Left kidney (tissue), 2 donors: ENCODE data around the gene CRISPLD2. TPM values are rescaled to one million over a fixed set of nuclear protein-coding genes. Genes with fewer than 3 reads are reported as not detected.
"Not testable (repeated sequence)": the region's sequence is repeated elsewhere in the genome, so short reads cannot be mapped to it uniquely, and the experiment has no call there.

Experiments
- DNase-seq: peaks from one replicate; pipeline ENCODE4 v3.0.0-alpha.2; 2013
- polyA plus RNA-seq: library from polyadenylated mRNA; unstranded; fragments of 120-200 nt; gene quantifications from one replicate; pipeline ENCODE4 v1.2.1, GENCODE V29; 2013; ENCODE audit not compliant: insufficient read length

Gene CRISPLD2
- polyA plus RNA-seq, 1 donor: 6.1 TPM

DNA sequence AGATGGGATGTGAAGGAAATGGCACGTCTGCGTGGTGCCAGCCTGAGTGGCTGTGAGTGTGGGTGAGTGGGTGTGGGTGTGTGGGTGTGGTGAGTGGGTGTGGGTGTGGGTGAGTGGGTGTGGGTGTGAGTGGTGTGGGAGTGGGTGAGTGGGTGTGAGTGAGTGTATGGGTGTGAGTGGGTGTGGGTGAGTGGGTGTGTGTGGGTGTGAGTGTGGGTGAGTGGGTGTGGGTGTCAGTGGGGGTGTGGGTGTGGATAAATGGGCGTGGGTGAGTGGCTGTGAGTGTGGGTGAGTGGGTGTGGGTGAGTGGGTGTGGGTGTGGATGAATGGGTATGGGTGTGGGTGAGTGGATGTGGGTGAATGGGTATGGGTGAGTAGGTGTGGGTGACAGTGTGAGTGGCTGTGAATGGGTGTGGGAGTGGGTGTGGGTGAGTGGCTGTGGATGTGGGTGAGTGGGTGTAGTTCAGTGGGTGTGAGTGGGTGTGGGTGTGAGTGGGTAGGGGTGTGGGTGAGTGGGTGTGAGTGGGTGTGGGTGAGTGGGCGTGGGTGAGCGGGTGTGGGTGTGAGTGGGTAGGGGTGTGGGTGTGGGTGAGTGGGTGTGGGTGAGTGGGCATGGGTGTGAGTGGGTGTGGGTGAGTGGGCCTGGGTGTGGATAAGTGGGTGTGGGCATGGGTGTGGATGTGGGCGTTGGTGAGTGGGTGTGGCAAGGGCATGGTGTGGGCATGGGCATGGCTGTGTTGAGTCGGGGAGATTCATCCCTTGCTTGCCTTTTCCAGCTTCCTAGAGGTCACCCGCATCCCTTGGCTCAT is 110.7 kb downstream of the CRISPLD2 start:
- no peak for DNase-seq

DNA sequence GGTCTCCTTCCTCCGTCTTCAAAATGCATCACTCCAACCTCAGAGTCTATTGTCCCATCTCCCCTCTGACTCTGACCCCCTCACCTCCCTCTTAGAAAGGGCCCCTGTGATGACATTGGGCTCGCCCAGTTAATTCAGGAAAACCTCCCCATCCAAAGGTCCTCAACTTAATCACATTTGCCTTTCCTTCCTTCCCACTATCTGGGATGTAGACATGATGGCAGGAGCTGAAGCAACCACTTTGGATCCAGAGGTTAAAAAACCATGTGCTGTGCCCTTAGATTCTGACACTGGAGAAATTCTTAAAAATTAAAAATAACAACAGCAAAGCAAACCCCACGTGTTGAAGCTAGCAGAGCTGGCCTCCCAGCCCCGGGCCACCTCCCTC is 111.3 kb downstream of the CRISPLD2 start:
- DNase-seq: no peak

GRCh38 chr16:84931506-84931905 is 111.7 kb downstream of the CRISPLD2 start:
- DNase-seq: no peak

- DNase-seq: no peak
Observed at GRCh38 chr16:84932681-84933080, 112.9 kb downstream of the CRISPLD2 start.

DNA sequence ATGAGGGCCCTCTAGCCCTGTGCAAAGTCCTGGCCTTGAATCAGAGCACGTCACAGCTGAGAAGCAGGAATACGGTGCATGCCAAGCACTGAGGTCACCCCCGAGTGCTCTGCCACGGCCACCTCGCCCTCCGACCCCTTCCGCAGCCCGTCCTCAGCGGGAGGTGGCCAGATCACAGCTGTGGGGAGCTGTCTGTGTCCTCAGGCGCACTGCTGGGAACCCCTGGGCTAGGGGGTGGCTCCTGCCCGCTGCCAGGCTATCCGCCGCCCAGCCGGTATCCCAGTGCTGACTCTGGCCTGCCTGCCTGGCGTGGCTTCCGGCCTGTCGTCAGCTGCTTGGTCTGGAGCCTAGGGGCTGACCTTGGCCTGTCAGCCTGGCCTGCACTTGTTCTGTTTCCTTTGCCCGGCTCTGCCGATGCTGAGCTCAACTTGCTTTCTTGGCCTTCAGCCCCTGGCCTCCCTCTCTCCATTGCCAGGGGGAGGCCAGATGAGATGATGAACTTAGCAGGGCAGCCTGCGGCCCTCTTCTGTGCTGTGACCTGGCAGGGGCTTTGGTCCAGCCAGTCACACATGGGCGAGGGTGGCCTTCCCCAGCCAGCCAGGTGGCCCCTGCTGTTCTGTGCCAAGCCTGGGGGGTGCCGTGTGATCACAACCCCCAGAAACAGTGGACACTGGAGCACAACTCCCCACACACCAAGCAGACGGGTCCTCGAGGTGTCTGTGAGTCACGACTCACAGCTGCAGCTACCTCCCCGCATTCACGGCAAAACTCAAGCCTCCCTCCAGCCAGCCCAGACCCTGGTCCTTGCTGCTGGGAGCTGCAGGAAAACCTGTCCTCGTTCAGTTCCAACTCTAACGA is 114.2 kb downstream of the CRISPLD2 start:
- DNase-seq: no peak

DNA sequence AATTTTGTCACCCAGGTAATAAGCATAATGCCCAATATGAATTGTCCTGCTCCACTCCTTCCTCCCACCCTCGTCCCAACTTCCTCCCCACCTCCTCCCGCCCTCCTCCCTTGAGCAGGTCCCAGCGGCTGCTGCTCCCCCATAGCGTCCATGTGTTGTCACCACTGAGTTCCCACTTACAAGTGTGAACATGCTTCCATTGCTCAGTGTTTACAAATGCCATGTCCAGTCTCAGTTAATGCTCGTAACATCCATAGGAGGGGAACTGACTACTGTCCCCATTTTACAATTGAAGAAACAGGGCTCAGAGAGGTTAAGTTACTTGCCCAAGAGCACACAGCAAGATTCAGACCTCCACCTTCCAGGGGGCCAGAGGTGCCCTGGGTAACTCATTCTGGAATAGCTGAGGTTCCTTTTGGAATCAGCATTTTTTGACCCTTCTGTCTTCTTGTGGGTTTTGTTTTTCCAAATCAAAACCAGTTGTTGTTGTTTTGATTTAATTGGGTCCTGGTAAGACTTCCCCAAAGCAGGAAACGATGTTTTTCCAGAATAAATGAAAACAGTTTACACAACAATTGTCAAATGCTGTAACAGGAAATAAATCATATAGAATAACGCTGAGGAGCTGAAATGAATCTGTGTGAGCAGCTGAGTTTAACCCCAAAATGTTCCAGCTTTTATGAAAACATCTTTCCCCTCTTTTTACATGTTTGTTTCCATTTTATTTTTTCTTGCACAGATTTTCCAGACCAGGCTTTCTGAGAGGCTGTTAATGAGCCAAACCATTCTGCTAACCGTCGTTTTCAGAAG is 117.6 kb downstream of the CRISPLD2 start:
- no peak for DNase-seq

GRCh38 chr16:84938616-84939015 is 118.8 kb downstream of the CRISPLD2 start:
- not testable (repeated sequence) for DNase-seq

GRCh38 chr16:84940670-84941551 is 121.1 kb downstream of the CRISPLD2 start:
- no peak for DNase-seq

GRCh38 chr16:84941921-84942320 is 122.1 kb downstream of the CRISPLD2 start:
- no peak for DNase-seq

DNA sequence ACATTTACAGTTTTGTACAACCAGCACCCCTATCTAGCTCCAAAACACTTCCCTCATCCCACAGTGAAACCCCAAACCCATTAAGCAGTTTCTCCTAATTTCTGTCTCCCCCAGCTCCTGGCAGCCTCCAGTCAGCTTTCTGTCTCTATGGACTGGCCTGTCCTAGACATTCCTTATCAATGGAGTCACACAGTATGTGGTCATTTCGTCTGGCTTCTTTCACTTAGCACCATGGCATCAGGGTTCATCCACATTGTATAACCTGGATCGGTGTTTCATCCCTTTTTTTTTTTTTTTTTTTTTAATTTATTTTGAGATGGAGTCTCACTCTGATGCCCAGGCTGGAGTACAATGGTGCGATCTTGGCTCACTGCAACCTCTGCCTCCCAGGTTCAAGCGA is 123.0 kb downstream of the CRISPLD2 start:
- DNase-seq: no peak

DNA sequence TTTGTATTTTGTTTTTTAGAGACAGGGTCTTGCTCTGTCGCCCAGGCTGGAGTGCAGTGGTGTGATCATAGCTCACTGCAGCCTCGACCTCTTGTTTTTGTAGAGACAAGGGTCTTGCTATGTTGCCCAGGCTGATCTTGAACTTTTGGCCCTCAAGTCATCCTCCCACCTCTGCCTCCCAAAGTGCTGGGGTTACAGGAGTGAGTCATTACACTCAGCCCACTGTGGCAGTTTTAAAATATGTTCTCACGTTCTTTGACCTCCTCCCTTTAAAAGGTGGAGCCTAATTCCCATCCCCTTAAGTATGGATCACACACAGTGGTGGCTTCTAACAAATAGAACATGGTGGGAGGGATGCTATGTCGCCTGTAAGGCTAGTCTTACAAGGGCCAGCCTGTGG is 123.8 kb downstream of the CRISPLD2 start:
- DNase-seq: no peak

GRCh38 chr16:84947022-84947421 is 127.2 kb downstream of the CRISPLD2 start:
- DNase-seq: no peak

DNA sequence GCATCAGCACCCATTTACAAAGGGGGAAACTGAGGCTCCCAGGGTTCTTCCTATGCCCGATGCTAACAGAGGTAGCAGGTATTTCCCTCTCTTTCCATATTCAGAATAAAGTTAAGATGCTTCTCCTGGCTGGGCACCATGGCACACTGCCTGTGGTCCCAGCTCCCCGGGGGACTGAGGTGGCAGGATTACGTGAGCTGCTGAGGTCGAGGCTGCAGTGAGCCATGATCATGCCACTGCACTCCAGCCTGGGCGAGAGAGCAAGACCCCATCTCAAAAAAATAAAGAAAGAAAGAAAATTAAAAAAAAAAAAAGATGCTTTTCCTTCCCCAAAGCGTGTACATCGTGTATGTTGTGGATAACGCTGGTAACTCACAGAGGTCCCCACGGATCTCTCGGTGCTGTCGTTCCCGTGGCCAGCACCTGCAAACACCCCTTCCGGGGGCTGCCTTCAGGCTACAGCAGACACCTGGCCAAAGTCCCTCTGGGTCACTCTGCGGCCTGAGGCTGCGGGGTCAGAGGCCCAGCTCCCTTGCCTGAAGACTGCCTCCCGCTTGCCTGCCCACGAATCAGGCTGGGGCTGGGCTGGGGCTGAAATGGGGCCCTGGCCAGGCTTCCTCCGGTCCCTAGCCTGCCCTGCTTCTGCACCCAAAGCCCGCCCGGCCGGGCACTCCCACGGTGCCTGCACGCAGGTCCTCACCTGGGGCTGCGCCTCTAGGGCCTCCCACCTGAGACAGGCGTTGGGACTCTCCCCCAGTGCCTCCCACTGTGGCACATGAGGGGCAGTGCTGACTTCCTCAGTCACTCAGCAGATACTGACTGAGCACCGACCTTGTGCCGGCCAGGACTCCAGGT is 128.4 kb downstream of the CRISPLD2 start:
- DNase-seq: no peak

- no peak for DNase-seq
Observed at GRCh38 chr16:84948851-84949610, 129.2 kb downstream of the CRISPLD2 start.

DNA sequence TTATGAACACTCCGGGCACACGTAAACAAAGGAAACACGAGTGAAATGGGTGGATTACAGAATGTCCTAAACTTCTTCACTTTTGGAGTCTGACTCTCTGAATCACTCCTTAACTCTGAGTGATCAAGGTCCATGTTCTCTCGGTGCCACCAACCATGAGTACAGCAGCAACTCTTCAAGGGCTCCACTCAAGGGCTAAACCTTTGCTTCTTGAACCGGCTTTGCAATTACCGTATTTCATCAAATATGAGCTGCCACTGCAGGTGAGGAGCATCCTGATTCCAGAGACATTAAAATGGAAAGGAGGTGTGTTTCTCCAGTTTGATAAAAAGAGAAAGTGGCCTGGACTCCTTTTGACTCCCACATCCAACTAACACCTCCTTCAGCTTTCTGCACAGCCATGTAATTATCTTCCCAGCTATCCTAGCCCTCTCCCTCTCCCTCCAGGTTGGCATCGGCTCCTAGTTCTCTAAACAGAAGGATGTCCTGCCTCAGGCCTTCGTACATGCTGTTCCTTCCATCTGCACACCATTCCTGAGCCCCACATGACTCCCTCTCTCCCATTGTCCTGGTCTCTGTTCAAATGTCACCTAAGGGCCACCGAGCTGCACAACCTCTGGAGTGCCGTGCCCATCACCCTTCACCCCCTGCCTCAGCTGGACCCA is 130.1 kb downstream of the CRISPLD2 start:
- no peak for DNase-seq

DNA sequence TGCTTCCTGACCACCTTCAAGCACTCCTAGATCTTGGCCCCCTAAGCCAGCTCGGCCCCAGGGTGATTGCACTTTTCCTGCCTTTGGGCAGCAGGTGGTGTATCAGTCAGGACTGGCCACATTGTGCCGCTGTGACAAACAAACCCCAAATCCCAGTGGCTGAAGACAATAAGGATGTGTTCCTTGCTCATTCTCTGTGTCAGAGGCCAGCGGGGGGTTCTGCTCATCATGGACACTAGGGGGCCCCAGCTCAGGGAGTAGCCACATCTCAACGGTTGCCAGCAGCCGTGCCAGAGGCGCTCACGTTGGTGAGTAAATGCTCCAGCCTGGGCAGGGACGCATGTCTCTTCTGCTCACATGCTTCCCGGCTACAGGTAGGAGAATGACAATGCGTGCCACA is 131.1 kb downstream of the CRISPLD2 start:
- DNase-seq: no peak

DNA sequence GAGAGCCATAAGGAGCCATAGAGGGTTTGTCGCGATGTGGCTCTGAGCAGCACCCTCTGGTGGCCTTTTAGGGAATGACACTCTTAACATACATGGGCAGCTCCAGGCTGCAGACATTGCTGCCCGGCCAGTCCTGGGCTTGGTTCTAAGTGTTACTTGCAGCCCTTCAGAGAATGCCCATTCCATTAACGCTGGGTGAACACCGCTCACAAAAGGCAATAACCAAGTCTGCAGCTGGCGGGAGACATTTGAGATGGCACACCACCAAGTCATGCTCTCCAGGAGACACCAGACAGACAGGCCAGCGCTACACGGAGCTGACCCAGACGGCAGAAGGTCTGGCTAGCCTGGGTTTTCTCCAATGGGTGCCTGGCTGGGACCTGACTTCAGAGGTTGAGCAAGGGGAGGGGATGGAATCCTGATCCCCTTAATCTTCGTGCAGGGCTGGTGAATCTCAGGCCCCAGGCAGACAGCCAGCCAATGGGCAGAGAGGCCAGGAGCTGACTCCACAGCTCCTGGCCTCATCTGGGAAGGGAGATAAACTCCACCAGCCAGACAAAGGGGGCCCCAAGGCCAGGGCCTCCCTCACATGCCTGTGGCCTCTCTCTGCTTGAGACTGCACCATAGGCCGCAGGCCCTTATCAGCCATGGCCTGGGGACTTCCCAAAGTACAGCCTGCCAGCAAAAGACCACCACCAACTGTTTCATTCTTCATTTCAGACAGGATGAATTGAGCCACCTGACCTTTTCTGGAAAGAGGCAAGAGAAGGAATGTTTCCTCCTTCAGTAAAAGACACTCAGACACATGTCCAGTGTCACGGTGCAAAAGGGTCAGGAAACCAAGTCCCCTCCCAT is 132.8 kb downstream of the CRISPLD2 start:
- peak; percentile 83 for DNase-seq

DNA sequence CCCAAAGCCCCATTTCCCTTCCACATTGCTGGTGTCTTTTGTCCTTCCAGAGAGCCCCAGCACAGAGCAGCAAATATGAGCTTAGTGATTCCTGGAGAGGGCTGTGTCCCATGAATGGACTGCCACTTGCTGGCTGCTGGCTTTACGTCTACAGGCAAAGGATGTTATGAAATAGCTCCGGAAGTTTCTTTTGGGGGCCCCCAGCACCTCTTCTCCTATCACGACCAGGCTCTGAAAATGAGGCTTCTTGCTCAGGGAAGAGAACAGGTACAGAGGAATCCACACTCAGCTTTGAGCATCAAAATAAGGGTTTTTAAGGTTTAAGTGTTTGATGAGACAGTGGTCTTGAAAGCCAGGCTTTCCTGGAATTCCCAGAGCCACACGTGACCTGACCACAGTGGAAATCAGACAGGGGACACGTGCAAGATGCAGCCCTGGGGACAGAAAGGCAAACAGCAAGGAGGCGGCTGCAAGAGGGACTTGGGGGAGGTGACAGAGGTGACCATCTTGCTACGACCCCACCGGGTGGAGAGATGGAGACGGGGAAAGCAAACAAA is 133.5 kb downstream of the CRISPLD2 start:
- no peak for DNase-seq
